Stimulated activated CD8-positive, alpha-beta memory T cell treated with anti-CD3 and anti-CD28 coated beads, Interleukin-4, amount 100 ng/mL, for 4 hours (primary cell): ENCODE results near the gene ZWILCH.
"Not testable (repeated sequence)": the region's sequence is repeated elsewhere in the genome, so short reads cannot be mapped to it uniquely, and the experiment has no call there.

ENCODE experiments used
- DNase-seq, 2 donors: peaks; one replicate each; pipeline ENCODE4 v3.0.0-alpha.2; 2020; ENCODE audit warnings: low read depth in 2 of 2, low spot score in 1 of 2

Gene ZWILCH

GRCh38 chr15:66486887-66487286 is 18.2 kb upstream of the ZWILCH start:
- DNase-seq = no peak

- no peak for DNase-seq
Measured at GRCh38 chr15:66488525-66488924, 16.6 kb upstream of the ZWILCH start.

- DNase-seq = no peak
Measured at GRCh38 chr15:66489179-66489791, 15.8 kb upstream of the ZWILCH start.

GRCh38 chr15:66491846-66492245 is 13.3 kb upstream of the ZWILCH start:
- no peak for DNase-seq

- DNase-seq = no peak
Measured at GRCh38 chr15:66494262-66494661, 10.9 kb upstream of the ZWILCH start.

- DNase-seq = no peak
Measured at GRCh38 chr15:66496951-66497501, 8.1 kb upstream of the ZWILCH start.

- peak; percentile 92 to 96 for DNase-seq
Measured at GRCh38 chr15:66497502-66498455, 7.3 kb upstream of the ZWILCH start, which contains the start of gene SNAPC5. SNAPC5 (minus strand) TSS chr15:66497762; CDS start chr15:66497731, 31 bp downstream.

GRCh38 chr15:66498501-66499386 is 6.4 kb upstream of the ZWILCH start:
- no peak for DNase-seq

- not testable (repeated sequence) for DNase-seq
Measured at GRCh38 chr15:66500346-66500745, 4.8 kb upstream of the ZWILCH start.

GRCh38 chr15:66502491-66502890 is 2.6 kb upstream of the ZWILCH start:
- no peak for DNase-seq

- not testable (repeated sequence) for DNase-seq
Measured at GRCh38 chr15:66503041-66503648, 2.0 kb upstream of the ZWILCH start.

- no peak for DNase-seq
Measured at GRCh38 chr15:66503780-66504562, 1.2 kb upstream of the ZWILCH start.

- no peak for DNase-seq
Measured at GRCh38 chr15:66505430-66505811, 295 bp downstream of the ZWILCH start.

GRCh38 chr15:66505818-66506217 is 692 bp downstream of the ZWILCH start:
- no peak for DNase-seq

- no peak for DNase-seq
Measured at GRCh38 chr15:66508293-66508883, 3.3 kb downstream of the ZWILCH start.

GRCh38 chr15:66514586-66514985 is 9.5 kb downstream of the ZWILCH start:
- no peak for DNase-seq

- DNase-seq = no peak
Measured at GRCh38 chr15:66515901-66516322, 10.8 kb downstream of the ZWILCH start.

- no peak for DNase-seq
Measured at GRCh38 chr15:66523926-66524325, 18.8 kb downstream of the ZWILCH start.

- no peak for DNase-seq
Measured at GRCh38 chr15:66524838-66525237, 19.7 kb downstream of the ZWILCH start.
